HAP-1 (cell line): ENCODE results near the gene CD302.
"Not testable (repeated sequence)": the region's sequence is repeated elsewhere in the genome, so short reads cannot be mapped to it uniquely, and the experiment has no call there.

Experiments used
- DNase-seq, 2 experiments: peaks; one replicate each; pipeline ENCODE4 v3.0.0-alpha.2; 2016 to 2020; ENCODE audit warnings: low spot score in 2 of 2
- H3K27me3 ChIP-seq: fragments of 250-450 bp; sonication (Bioruptor Pico); 2 replicates; pipeline ENCODE4 v1.5.1; 2020; ENCODE audit warnings: low read depth, mild to moderate bottlenecking, moderate library complexity
- H3K36me3 ChIP-seq: fragments of 250-450 bp; sonication (Bioruptor Pico); replicated peaks from 2 replicates; pipeline ENCODE4 v1.5.1; 2020; ENCODE audit warnings: mild to moderate bottlenecking
- H3K4me1 ChIP-seq: fragments of 250-450 bp; sonication (Bioruptor Pico); 2 replicates; pipeline ENCODE4 v1.5.1; 2020; ENCODE audit warnings: mild to moderate bottlenecking
- H3K4me3 ChIP-seq: fragments of 250-450 bp; sonication (Bioruptor Pico); 2 replicates; pipeline ENCODE4 v1.5.1; 2020; ENCODE audit warnings: mild to moderate bottlenecking, moderate library complexity
- H3K9me3 ChIP-seq: fragments of 250-450 bp; sonication (Bioruptor Pico); 2 replicates; pipeline ENCODE4 v1.5.1; 2020; ENCODE audit warnings: mild to moderate bottlenecking, moderate library complexity
- in situ Hi-C: fragments of 300-500 bp; cut with MboI; formaldehyde crosslinking; loops from 3 replicates; pipeline ENCODE4 v1.14.3; 2020; ENCODE audit warnings: low sequenced_read_pairs, inconsistent platforms, mixed read lengths

The CD302 gene

GRCh38 chr2:159797543-159798375 is at the start of gene CD302:
Gene CD302, minus strand, starts transcription at chr2:159798208. Its CDS starts 10 bp downstream, at chr2:159798198.
- no peaks in the 10 kb centered on the region for H3K9me3 ChIP-seq
- H3K27me3 ChIP-seq, result no peaks in the 10 kb centered on the region
- peaks cover 20% of the 10 kb centered on the region for H3K4me1 ChIP-seq
- in situ Hi-C loops, result no loop called here
- H3K4me3 ChIP-seq, result peak within 1 kb of the TSS; percentile 48
- H3K36me3 ChIP-seq, result no peaks in the 10 kb centered on the region
- peak in 1 of 2 experiments; percentile 71 for DNase-seq

- in situ Hi-C loops, result no loop called here
- Histone ChIP-seq H3K36me3 (no peaks in the 10 kb centered on the region), H3K9me3 (no peaks in the 10 kb centered on the region), H3K4me1 (no peaks in the 10 kb centered on the region), H3K4me3 (no peak overlapping the region), H3K27me3 (peaks cover 4% of the 10 kb centered on the region; the same call in 1 of the 2 replicates)
- no peak for DNase-seq
Measured at GRCh38 chr2:159846564-159846963, 48.6 kb upstream of the CD302 start.

- Histone ChIP-seq H3K27me3 (peaks cover 4% of the 10 kb centered on the region; the same call in 1 of the 2 replicates), H3K36me3 (no peaks in the 10 kb centered on the region), H3K4me1 (no peaks in the 10 kb centered on the region), H3K4me3 (no peak overlapping the region), H3K9me3 (no peaks in the 10 kb centered on the region)
- no peak for DNase-seq
- in situ Hi-C loops, result no loop called here
Measured at GRCh38 chr2:159840616-159841015, 42.6 kb upstream of the CD302 start.

GRCh38 chr2:159832858-159833257 is 34.9 kb upstream of the CD302 start:
- in situ Hi-C loops, result no loop called here
- Histone ChIP-seq H3K36me3 (no peaks in the 10 kb centered on the region), H3K4me1 (0 out of 2 replicates have a peak, but pooled peaks cover 3% of the 10 kb centered on the region), H3K27me3 (no peaks in the 10 kb centered on the region; the same call in 1 of the 2 replicates), H3K9me3 (no peaks in the 10 kb centered on the region), H3K4me3 (no peak overlapping the region)
- DNase-seq, result no peak

- DNase-seq, result no peak
- no peaks in the 10 kb centered on the region for H3K36me3 ChIP-seq
- H3K4me1 ChIP-seq, result 0 out of 2 replicates have a peak, but pooled peaks cover 3% of the 10 kb centered on the region
- no peaks in the 10 kb centered on the region for H3K9me3 ChIP-seq
- in situ Hi-C loops, result no loop called here
- H3K27me3 ChIP-seq, result no peaks in the 10 kb centered on the region; the same call in 1 of the 2 replicates
- H3K4me3 ChIP-seq, result no peak overlapping the region
Measured at GRCh38 chr2:159832026-159832425, 34.0 kb upstream of the CD302 start.

GRCh38 chr2:159829376-159829775 is 31.4 kb upstream of the CD302 start:
- in situ Hi-C loops, result no loop called here
- H3K36me3 ChIP-seq, result no peaks in the 10 kb centered on the region
- H3K27me3 ChIP-seq, result no peaks in the 10 kb centered on the region; the same call in 1 of the 2 replicates
- no peaks in the 10 kb centered on the region for H3K9me3 ChIP-seq
- no peaks in the 10 kb centered on the region for H3K4me1 ChIP-seq
- DNase-seq, result no peak
- no peak overlapping the region for H3K4me3 ChIP-seq

GRCh38 chr2:159828738-159829137 is 30.7 kb upstream of the CD302 start:
- no peaks in the 10 kb centered on the region for H3K9me3 ChIP-seq
- H3K36me3 ChIP-seq, result no peaks in the 10 kb centered on the region
- H3K27me3 ChIP-seq, result no peaks in the 10 kb centered on the region; the same call in 1 of the 2 replicates
- no peak overlapping the region for H3K4me3 ChIP-seq
- no peaks in the 10 kb centered on the region for H3K4me1 ChIP-seq
- no peak for DNase-seq
- in situ Hi-C loops, result no loop called here

GRCh38 chr2:159822478-159822833 is 24.4 kb upstream of the CD302 start:
- H3K27me3 ChIP-seq, H3K4me1 ChIP-seq, H3K4me3 ChIP-seq, H3K9me3 ChIP-seq, DNase-seq, in situ Hi-C loops, H3K36me3 ChIP-seq: not testable (repeated sequence)

- DNase-seq, H3K36me3 ChIP-seq, in situ Hi-C loops, H3K27me3 ChIP-seq, H3K4me3 ChIP-seq, H3K4me1 ChIP-seq, H3K9me3 ChIP-seq: not testable (repeated sequence)
Measured at GRCh38 chr2:159821775-159822477, 23.9 kb upstream of the CD302 start.

- H3K36me3 ChIP-seq, result no peaks in the 10 kb centered on the region
- H3K4me1 ChIP-seq, result no peaks in the 10 kb centered on the region
- no peak overlapping the region for H3K4me3 ChIP-seq
- H3K27me3 ChIP-seq, result no peaks in the 10 kb centered on the region
- H3K9me3 ChIP-seq, result no peaks in the 10 kb centered on the region
- DNase-seq, result no peak
- in situ Hi-C loops, result no loop called here
Measured at GRCh38 chr2:159818940-159819339, 20.9 kb upstream of the CD302 start.

- H3K36me3 ChIP-seq, result no peaks in the 10 kb centered on the region
- DNase-seq, result no peak
- H3K4me3 ChIP-seq, result no peak overlapping the region
- no peaks in the 10 kb centered on the region for H3K9me3 ChIP-seq
- in situ Hi-C loops, result no loop called here
- no peaks in the 10 kb centered on the region for H3K4me1 ChIP-seq
- no peaks in the 10 kb centered on the region for H3K27me3 ChIP-seq
Measured at GRCh38 chr2:159817283-159817682, 19.3 kb upstream of the CD302 start.

- Histone ChIP-seq H3K4me1 (peaks cover 14% of the 10 kb centered on the region), H3K27me3 (peaks cover 11% of the 10 kb centered on the region), H3K9me3 (no peaks in the 10 kb centered on the region), H3K36me3 (no peaks in the 10 kb centered on the region), H3K4me3 (no peak overlapping the region)
- DNase-seq, result peak; percentile 25 to 79
- in situ Hi-C loops, result no loop called here
Measured at GRCh38 chr2:159811232-159811631, 13.2 kb upstream of the CD302 start.

- H3K27me3 ChIP-seq, result peaks cover 11% of the 10 kb centered on the region
- no peaks in the 10 kb centered on the region for H3K9me3 ChIP-seq
- H3K4me1 ChIP-seq, result peaks cover 18% of the 10 kb centered on the region
- H3K36me3 ChIP-seq, result no peaks in the 10 kb centered on the region
- in situ Hi-C loops, result no loop called here
- H3K4me3 ChIP-seq, result no peak overlapping the region
- no peak for DNase-seq
Measured at GRCh38 chr2:159808032-159808425, 10.0 kb upstream of the CD302 start.
